ENCODE results near the gene FOSB. TPM values are rescaled to one million over a fixed set of nuclear protein-coding genes. Genes with fewer than 3 reads are reported as not detected.

The FOSB gene
- total and polyA plus RNA-seq, 5 donors from 2014 or later, result 5.2 to 731 (median 11.3) TPM

DNA sequence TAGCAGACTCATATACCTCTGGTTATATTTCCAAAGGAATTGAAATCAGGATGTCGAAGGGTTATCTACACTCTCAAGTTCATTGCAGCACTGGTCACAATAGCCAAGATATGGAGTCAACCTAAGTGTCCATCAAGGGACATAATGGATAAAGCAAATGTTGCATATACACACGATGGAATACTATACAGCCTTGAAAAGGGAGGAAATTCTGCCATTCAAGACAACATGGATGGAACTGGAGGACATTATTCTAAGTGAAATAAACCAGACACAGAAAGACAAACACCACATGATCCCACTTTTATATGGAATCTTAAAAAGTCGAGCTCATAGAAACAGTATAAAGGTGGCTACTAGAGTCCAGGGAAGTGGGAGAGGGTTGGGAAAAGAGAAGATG is 30.5 kb upstream of the FOSB start:
- Mint-ChIP-seq H3K4me1 (peaks cover 0 to 15% (median 5%) of the 10 kb centered on the region in 4 donors), H3K4me3 (peak overlapping the region in 1 of 4 donors; percentile 67), H3K27ac (peak overlapping the region in 1 of 3 donors; percentile 60), H3K36me3 (no peaks in the 10 kb centered on the region), H3K27me3 (no peaks in the 10 kb centered on the region), H3K9me3 (peaks cover 0 to under 1% (median 0%) of the 10 kb centered on the region in 7 donors)
- ATAC-seq (ENCODE audit: low read depth in 2 of 2), result no peak
- no peak overlapping the region for H3K4me3 ChIP-seq (ENCODE audit: low read depth, low read length)
- no peak for DNase-seq
- no peaks in the 10 kb centered on the region for H3K36me3 ChIP-seq (ENCODE audit: control insufficient read depth, insufficient read depth, low read length)
- peaks cover 15% of the 10 kb centered on the region for H3K4me1 ChIP-seq (ENCODE audit: control insufficient read depth, insufficient read depth, low read length, poor library complexity, severe bottlenecking)
- H3K27ac ChIP-seq (ENCODE audit: insufficient read depth, low read length, poor library complexity, severe bottlenecking), result no peak overlapping the region
- H3K27me3 ChIP-seq (ENCODE audit: control insufficient read depth, insufficient read depth, low read length), result no peaks in the 10 kb centered on the region
- no peaks in the 10 kb centered on the region for H3K9me3 ChIP-seq (ENCODE audit: control insufficient read depth in 2 of 2, low read length in 2 of 2)

DNA sequence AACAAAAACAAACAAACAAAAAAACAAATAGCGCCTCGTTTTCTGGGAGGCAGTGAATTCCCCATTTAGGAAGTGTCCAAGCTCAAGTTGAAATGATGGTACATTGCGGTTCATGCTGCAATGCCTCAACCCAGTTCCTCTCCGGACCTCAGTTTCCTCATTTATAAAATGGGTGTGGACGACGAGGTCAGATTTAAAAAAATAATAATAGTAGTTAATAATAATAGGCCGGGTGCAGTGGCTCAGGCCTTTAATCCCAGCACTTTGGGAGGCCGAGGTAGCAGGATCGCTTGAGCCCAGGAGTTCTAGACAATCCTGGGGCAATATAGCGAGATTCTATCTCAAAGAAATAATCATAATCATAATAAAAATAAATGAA is 28.6 kb upstream of the FOSB start:
- Histone ChIP-seq H3K36me3 (ENCODE audit: control insufficient read depth, insufficient read depth, low read length) (no peaks in the 10 kb centered on the region), H3K27ac (ENCODE audit: insufficient read depth, low read length, poor library complexity, severe bottlenecking) (peak overlapping the region; percentile 85), H3K27me3 (ENCODE audit: control insufficient read depth, insufficient read depth, low read length) (no peaks in the 10 kb centered on the region), H3K9me3 (ENCODE audit: control insufficient read depth in 2 of 2, low read length in 2 of 2) (no peaks in the 10 kb centered on the region), H3K4me3 (ENCODE audit: low read depth, low read length) (peak overlapping the region; percentile 9), H3K4me1 (ENCODE audit: control insufficient read depth, insufficient read depth, low read length, poor library complexity, severe bottlenecking) (peaks cover 33% of the 10 kb centered on the region)
- no peaks in the 10 kb centered on the region for H3K36me3 Mint-ChIP-seq
- H3K4me1 Mint-ChIP-seq, result peaks cover 0 to 31% (median 15%) of the 10 kb centered on the region in 4 donors
- ATAC-seq (ENCODE audit: low read depth in 2 of 2) (no peak), DNase-seq (no peak)
- peaks cover 0 to 2% (median 0%) of the 10 kb centered on the region in 7 donors for H3K9me3 Mint-ChIP-seq
- peak overlapping the region; percentile 32 to 90 (median 62) for H3K4me3 Mint-ChIP-seq
- no peaks in the 10 kb centered on the region for H3K27me3 Mint-ChIP-seq
- H3K27ac Mint-ChIP-seq, result no peak overlapping the region

DNA sequence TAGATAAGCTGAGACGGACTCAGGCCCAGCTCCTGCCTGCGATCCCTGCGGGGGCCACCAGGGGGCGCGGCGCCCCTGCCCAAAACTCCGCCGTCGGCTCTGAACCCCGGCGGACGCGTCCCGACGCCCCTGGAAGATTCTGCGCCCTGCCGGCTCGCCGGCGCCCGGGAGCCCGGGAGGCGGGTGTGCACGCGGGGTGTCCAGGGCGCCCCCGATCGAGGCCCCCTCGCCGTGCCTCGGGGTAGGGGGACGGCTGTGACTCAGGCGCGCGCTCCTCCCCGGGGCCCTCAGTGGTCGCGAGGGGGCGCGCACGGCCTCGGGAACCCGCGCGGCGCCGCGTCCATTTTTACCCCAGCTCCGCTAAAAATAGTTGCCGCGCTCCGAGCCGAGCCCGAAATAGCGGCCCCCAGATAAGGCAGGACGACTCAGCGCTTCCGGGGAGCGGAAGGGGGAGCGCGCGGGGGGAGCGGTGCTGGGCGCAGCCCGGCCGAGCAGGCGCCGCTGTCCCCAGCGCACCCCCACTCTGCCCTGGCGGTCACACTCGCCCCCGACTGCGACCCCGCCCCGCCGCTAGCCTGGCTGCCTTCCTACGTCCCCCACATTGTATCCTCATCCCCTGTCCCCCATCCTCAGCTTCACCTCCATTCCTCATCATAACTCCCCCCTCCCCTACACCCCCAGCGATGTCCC is 28.1 kb upstream of the FOSB start:
- Histone ChIP-seq H3K27me3 (ENCODE audit: control insufficient read depth, insufficient read depth, low read length) (no peaks in the 10 kb centered on the region), H3K36me3 (ENCODE audit: control insufficient read depth, insufficient read depth, low read length) (no peaks in the 10 kb centered on the region), H3K27ac (ENCODE audit: insufficient read depth, low read length, poor library complexity, severe bottlenecking) (peak overlapping the region; percentile 85), H3K9me3 (ENCODE audit: control insufficient read depth in 2 of 2, low read length in 2 of 2) (no peaks in the 10 kb centered on the region), H3K4me1 (ENCODE audit: control insufficient read depth, insufficient read depth, low read length, poor library complexity, severe bottlenecking) (peaks cover 38% of the 10 kb centered on the region), H3K4me3 (ENCODE audit: low read depth, low read length) (no peak overlapping the region)
- H3K27ac Mint-ChIP-seq, result peak overlapping the region in 2 of 3 donors; percentile 74 to 90
- peaks cover 0 to 2% (median 0%) of the 10 kb centered on the region in 7 donors for H3K9me3 Mint-ChIP-seq
- DNase-seq (peak; percentile 78 to 90 (median 81)), ATAC-seq (ENCODE audit: low read depth in 2 of 2) (peak; percentile 75)
- H3K4me3 Mint-ChIP-seq, result peak overlapping the region; percentile 74 to 90 (median 84)
- peaks cover 2 to 35% (median 19%) of the 10 kb centered on the region in 4 donors for H3K4me1 Mint-ChIP-seq
- no peaks in the 10 kb centered on the region for H3K36me3 Mint-ChIP-seq
- H3K27me3 Mint-ChIP-seq, result no peaks in the 10 kb centered on the region

DNA sequence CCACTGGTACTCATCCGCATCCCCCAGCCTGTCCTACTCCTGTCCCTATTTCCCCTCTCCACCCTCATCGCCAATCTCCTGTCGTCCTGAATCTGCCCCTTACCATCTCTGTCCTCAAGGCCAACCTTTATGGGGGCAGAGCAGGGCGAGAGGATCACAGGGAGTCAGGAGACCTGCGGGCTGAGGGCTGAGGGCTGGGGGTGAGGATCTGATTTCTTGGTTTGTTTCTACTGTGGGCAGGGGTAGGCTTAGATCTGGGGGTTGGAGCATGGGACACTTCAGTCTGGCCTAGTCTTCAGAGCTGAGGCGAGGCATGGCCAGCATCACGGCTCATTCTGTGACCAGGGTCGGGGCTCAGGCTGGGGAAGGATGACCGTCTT is 27.5 kb upstream of the FOSB start:
- ATAC-seq (ENCODE audit: low read depth in 2 of 2), result no peak
- no peaks in the 10 kb centered on the region for H3K36me3 Mint-ChIP-seq
- Histone ChIP-seq H3K4me1 (ENCODE audit: control insufficient read depth, insufficient read depth, low read length, poor library complexity, severe bottlenecking) (peaks cover 40% of the 10 kb centered on the region), H3K36me3 (ENCODE audit: control insufficient read depth, insufficient read depth, low read length) (no peaks in the 10 kb centered on the region), H3K9me3 (ENCODE audit: control insufficient read depth in 2 of 2, low read length in 2 of 2) (no peaks in the 10 kb centered on the region), H3K27me3 (ENCODE audit: control insufficient read depth, insufficient read depth, low read length) (no peaks in the 10 kb centered on the region), H3K27ac (ENCODE audit: insufficient read depth, low read length, poor library complexity, severe bottlenecking) (peak overlapping the region; percentile 85), H3K4me3 (ENCODE audit: low read depth, low read length) (no peak overlapping the region)
- peak overlapping the region; percentile 74 to 93 (median 90) for H3K27ac Mint-ChIP-seq
- H3K9me3 Mint-ChIP-seq, result peaks cover 0 to 2% (median 0%) of the 10 kb centered on the region in 7 donors
- H3K27me3 Mint-ChIP-seq, result no peaks in the 10 kb centered on the region
- H3K4me3 Mint-ChIP-seq, result peak overlapping the region; percentile 74 to 90 (median 84)
- H3K4me1 Mint-ChIP-seq, result peaks cover 4 to 40% (median 23%) of the 10 kb centered on the region in 4 donors
- DNase-seq, result no peak

DNA sequence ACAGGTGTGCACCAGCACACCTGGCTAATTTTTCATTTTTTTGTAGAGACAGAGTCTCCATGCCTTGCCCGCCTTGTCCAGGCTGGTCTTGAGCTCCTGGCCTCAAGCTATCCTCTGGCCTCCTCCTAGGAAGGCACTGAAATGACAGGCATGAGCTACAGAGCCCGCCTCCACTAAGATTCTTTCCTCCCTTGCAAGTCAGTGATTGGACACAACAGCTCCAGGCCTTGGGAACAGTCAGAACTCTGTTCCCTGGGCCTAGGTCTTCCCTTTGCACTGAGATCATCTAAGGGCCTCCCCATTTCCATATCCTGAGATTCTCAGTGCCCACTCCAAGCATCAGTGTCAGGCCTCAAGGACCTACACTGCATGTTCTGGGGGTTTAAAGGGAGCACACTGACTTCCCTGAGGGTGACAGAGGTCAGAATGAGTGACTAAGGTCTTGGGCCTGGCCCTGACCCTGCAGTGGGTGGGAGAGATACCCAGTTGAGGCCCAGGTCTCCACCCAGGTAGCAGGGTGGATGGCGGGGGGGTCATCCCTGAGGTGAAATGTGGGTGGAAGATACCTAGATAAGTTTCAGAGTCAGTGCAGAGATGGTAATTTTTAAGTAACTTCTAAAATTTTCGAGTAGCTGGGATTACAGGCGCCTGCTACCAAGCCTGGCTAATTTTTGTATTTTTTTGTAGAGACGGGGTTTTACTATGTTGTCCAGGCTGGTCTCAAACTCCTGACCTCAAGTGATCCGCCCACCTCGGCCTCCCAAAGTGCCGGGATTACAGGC is 26.7 kb upstream of the FOSB start:
- H3K4me1 ChIP-seq (ENCODE audit: control insufficient read depth, insufficient read depth, low read length, poor library complexity, severe bottlenecking), result peaks cover 40% of the 10 kb centered on the region

DNA sequence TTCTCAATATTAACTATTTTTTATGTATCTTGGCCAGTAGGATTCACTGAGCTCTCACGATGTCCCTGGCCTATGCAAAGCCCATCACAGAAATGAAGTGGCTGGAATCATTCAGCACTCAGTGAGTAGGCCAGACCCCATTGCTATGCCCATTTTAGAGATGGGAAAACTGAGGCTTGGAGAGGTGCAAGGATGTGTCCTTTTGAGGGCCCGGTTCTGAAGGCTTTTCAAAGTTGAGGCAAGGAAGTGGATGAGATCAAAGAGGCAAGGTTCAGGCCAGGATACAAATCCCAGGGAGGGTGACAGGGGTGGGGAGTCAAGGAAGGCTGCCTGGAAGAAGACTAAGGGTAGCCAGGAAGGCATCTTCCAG is 25.4 kb upstream of the FOSB start:
- Mint-ChIP-seq H3K36me3 (peaks cover 1% of the 10 kb centered on the region), H3K27me3 (no peaks in the 10 kb centered on the region), H3K4me1 (peaks cover 7 to 52% (median 33%) of the 10 kb centered on the region in 4 donors), H3K27ac (peak overlapping the region; percentile 7 to 92 (median 91)), H3K4me3 (peak overlapping the region; percentile 83 to 85 (median 84)), H3K9me3 (peaks cover 0 to 2% (median 0%) of the 10 kb centered on the region in 7 donors)
- no peak for ATAC-seq (ENCODE audit: low read depth in 2 of 2)
- H3K4me3 ChIP-seq (ENCODE audit: low read depth, low read length), result no peak overlapping the region
- no peaks in the 10 kb centered on the region for H3K9me3 ChIP-seq (ENCODE audit: control insufficient read depth in 2 of 2, low read length in 2 of 2)
- H3K4me1 ChIP-seq (ENCODE audit: control insufficient read depth, insufficient read depth, low read length, poor library complexity, severe bottlenecking), result peaks cover 40% of the 10 kb centered on the region
- DNase-seq, result no peak
- no peaks in the 10 kb centered on the region for H3K27me3 ChIP-seq (ENCODE audit: control insufficient read depth, insufficient read depth, low read length)
- no peaks in the 10 kb centered on the region for H3K36me3 ChIP-seq (ENCODE audit: control insufficient read depth, insufficient read depth, low read length)
- H3K27ac ChIP-seq (ENCODE audit: insufficient read depth, low read length, poor library complexity, severe bottlenecking), result peak overlapping the region; percentile 81

More for the DNA sequence above, 26.7 kb upstream of the FOSB start:
- no peaks in the 10 kb centered on the region for H3K27me3 Mint-ChIP-seq
- no peaks in the 10 kb centered on the region for H3K9me3 ChIP-seq (ENCODE audit: control insufficient read depth in 2 of 2, low read length in 2 of 2)
- H3K9me3 Mint-ChIP-seq, result peaks cover 0 to 2% (median 0%) of the 10 kb centered on the region in 7 donors
- peak overlapping the region; percentile 85 for H3K27ac ChIP-seq (ENCODE audit: insufficient read depth, low read length, poor library complexity, severe bottlenecking)
- no peaks in the 10 kb centered on the region for H3K36me3 ChIP-seq (ENCODE audit: control insufficient read depth, insufficient read depth, low read length)
- H3K27ac Mint-ChIP-seq, result peak overlapping the region; percentile 74 to 93 (median 90)
- ATAC-seq (ENCODE audit: low read depth in 2 of 2) (no peak), DNase-seq (no peak)
- H3K4me3 ChIP-seq (ENCODE audit: low read depth, low read length), result no peak overlapping the region
- H3K4me3 Mint-ChIP-seq, result peak overlapping the region; percentile 70 to 90 (median 76)
- no peaks in the 10 kb centered on the region for H3K36me3 Mint-ChIP-seq
- H3K27me3 ChIP-seq (ENCODE audit: control insufficient read depth, insufficient read depth, low read length), result no peaks in the 10 kb centered on the region
- H3K4me1 Mint-ChIP-seq, result peaks cover 4 to 46% (median 29%) of the 10 kb centered on the region in 4 donors

DNA sequence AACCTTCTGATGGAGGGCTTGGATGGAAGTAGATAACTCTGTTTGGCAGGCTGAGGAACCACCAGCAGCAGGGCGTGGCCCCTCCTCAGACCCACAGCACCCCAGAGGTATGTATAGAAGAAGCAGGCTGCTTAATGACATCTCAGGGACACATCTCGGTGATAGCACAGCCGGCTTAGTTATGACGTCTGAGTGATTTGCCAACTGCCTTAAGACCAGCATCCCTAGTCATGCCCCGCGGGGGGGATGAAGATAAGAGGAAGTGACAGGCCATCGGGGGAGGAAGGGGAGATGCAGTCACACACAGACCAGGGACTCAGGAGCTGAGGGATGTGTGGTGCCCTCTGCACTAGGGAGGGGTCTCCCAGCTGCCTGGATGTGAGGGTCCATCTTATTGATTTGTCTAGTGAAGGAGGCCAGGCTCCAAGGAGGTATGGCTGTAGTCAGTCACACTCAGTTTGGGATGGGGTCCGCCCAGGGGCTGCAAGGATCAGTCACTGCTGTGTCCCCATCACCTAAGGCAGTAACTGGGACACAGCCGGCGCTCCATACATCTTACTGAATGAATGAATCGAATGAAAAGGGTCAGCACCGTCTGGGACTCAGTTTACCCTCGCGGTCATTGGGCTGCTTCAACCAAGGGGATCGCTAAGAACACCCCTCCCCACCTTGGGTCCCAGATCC is 24.9 kb upstream of the FOSB start:
- Mint-ChIP-seq H3K27ac (peak overlapping the region; percentile 88 to 92 (median 91)), H3K4me1 (peaks cover 7 to 55% (median 36%) of the 10 kb centered on the region in 4 donors), H3K4me3 (peak overlapping the region; percentile 83 to 85 (median 84)), H3K36me3 (peaks cover 4% of the 10 kb centered on the region), H3K27me3 (no peaks in the 10 kb centered on the region), H3K9me3 (peaks cover 0 to 2% (median 0%) of the 10 kb centered on the region in 7 donors)
- H3K27me3 ChIP-seq (ENCODE audit: control insufficient read depth, insufficient read depth, low read length), result no peaks in the 10 kb centered on the region
- peak overlapping the region; percentile 33 for H3K4me3 ChIP-seq (ENCODE audit: low read depth, low read length)
- DNase-seq (peak; percentile 33 to 50 (median 44)), ATAC-seq (ENCODE audit: low read depth in 2 of 2) (no peak)
- H3K4me1 ChIP-seq (ENCODE audit: control insufficient read depth, insufficient read depth, low read length, poor library complexity, severe bottlenecking), result peaks cover 40% of the 10 kb centered on the region
- H3K27ac ChIP-seq (ENCODE audit: insufficient read depth, low read length, poor library complexity, severe bottlenecking), result peak overlapping the region; percentile 81
- H3K9me3 ChIP-seq (ENCODE audit: control insufficient read depth in 2 of 2, low read length in 2 of 2), result no peaks in the 10 kb centered on the region
- H3K36me3 ChIP-seq (ENCODE audit: control insufficient read depth, insufficient read depth, low read length), result no peaks in the 10 kb centered on the region

All from CD4-positive, CD25-positive, alpha-beta regulatory T cell (primary cell).